ENCODE results near the gene DNAJB13. TPM values are rescaled to one million over a fixed set of nuclear protein-coding genes. Genes with fewer than 3 reads are reported as not detected.

DNAJB13 gene
- total and polyA plus RNA-seq, 2 donors (not counting 1 experiment from before 2014, with no cell fraction given) = 0.15 to 0.27 TPM

DNA sequence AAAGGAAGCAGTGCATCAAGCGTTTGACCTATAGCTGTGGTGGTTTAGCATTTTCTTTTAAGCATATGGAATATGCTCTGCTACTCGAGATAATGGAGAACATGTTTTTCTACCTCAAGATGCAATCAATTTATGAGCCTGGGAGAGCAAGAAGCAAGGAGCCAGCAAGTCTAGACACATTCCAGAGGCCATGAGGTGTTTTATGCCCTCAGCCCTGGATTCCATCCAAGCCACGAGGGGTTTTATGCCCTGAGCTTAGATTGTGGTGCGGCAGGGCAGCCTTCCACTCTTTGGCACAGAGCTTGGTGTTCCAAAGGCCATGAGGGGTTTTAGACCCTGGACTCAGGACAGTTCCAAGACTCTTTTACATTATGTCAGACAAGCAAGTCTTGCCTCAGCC is 11.7 kb upstream of the DNAJB13 start:
- Mint-ChIP-seq H3K27ac (no peak overlapping the region), H3K27me3 (no peaks in the 10 kb centered on the region), H3K9me3 (ENCODE audit: insufficient read depth) (peaks cover 2% of the 10 kb centered on the region), H3K4me1 (no peaks in the 10 kb centered on the region), H3K4me3 (no peak overlapping the region)
- H3K27me3 ChIP-seq (replicated peaks in 1 of 4; ENCODE audit: control extremely low read depth in 1 of 4, control insufficient read depth in 3 of 4, insufficient read depth in 4 of 4, low read length in 3 of 4) = no peaks in the 10 kb centered on the region
- H3K9ac ChIP-seq (ENCODE audit: low read length) = no peak overlapping the region
- H3K4me1 ChIP-seq (ENCODE audit: control insufficient read depth in 2 of 2, insufficient read depth in 2 of 2, low read length in 2 of 2) = no peaks in the 10 kb centered on the region
- no peak for TF ChIP-seq EZH2 (IDR thresholded peaks at IDR 0.05; ENCODE audit: borderline replicate concordance, insufficient read depth, low read depth, low read length, poor library complexity, severe bottlenecking)
- TF ChIP-seq, protein P1, sequence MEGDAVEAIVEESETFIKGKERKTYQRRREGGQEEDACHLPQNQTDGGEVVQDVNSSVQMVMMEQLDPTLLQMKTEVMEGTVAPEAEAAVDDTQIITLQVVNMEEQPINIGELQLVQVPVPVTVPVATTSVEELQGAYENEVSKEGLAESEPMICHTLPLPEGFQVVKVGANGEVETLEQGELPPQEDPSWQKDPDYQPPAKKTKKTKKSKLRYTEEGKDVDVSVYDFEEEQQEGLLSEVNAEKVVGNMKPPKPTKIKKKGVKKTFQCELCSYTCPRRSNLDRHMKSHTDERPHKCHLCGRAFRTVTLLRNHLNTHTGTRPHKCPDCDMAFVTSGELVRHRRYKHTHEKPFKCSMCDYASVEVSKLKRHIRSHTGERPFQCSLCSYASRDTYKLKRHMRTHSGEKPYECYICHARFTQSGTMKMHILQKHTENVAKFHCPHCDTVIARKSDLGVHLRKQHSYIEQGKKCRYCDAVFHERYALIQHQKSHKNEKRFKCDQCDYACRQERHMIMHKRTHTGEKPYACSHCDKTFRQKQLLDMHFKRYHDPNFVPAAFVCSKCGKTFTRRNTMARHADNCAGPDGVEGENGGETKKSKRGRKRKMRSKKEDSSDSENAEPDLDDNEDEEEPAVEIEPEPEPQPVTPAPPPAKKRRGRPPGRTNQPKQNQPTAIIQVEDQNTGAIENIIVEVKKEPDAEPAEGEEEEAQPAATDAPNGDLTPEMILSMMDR (IDR thresholded peaks at IDR 0.05) = no peak
- no peak for DNase-seq
- ChIA-PET POLR2A (no interaction called here), CTCF (no interaction called here)
- peaks cover 0 to 23% (median 0%) of the 10 kb centered on the region in 3 donors for H3K9me3 ChIP-seq (ENCODE audit: control extremely low read depth in 1 of 3, control insufficient read depth in 2 of 3, insufficient read depth in 1 of 3, low read length in 2 of 3)
- ATAC-seq (ENCODE audit: low read depth) = no peak
- WGBS (ENCODE audit: insufficient coverage) = 68% methylated on average over 3 of the region's 4 CpGs
- intact Hi-C loops (cut with micrococcal nuclease) = loop anchor here (10.0 kb wide), 1 partner anchor 314 kb away; no protein-coding TSS in a partner anchor
- H3K4me3 ChIP-seq (ENCODE audit: control extremely low read depth in 1 of 5, extremely low read depth in 1 of 5, insufficient read depth in 1 of 5, low read depth in 2 of 5, low read length in 4 of 5) = no peak overlapping the region
- H3K36me3 ChIP-seq (replicated peaks in 1 of 2; ENCODE audit: control extremely low read depth in 1 of 2, control insufficient read depth in 1 of 2, extremely low read depth in 1 of 2, insufficient read depth in 2 of 2, low read length in 1 of 2) = peaks cover 0 to 4% of the 10 kb centered on the region in 2 experiments
- no peak overlapping the region for H3K4me2 ChIP-seq (replicated peaks; ENCODE audit: low read depth, low read length, poor library complexity, severe bottlenecking)
- no peak overlapping the region for H3K27ac ChIP-seq (ENCODE audit: low read length in 2 of 2)
- no peaks in the 10 kb centered on the region for H4K20me1 ChIP-seq (ENCODE audit: control insufficient read depth, insufficient read depth, low read length, poor library complexity, severe bottlenecking)
- H2AFZ ChIP-seq (ENCODE audit: insufficient read depth, low read depth, low read length, poor library complexity, severe bottlenecking) = no peak overlapping the region
- H3K79me2 ChIP-seq (ENCODE audit: control insufficient read depth, insufficient read depth, low read length) = no peaks in the 10 kb centered on the region

DNA sequence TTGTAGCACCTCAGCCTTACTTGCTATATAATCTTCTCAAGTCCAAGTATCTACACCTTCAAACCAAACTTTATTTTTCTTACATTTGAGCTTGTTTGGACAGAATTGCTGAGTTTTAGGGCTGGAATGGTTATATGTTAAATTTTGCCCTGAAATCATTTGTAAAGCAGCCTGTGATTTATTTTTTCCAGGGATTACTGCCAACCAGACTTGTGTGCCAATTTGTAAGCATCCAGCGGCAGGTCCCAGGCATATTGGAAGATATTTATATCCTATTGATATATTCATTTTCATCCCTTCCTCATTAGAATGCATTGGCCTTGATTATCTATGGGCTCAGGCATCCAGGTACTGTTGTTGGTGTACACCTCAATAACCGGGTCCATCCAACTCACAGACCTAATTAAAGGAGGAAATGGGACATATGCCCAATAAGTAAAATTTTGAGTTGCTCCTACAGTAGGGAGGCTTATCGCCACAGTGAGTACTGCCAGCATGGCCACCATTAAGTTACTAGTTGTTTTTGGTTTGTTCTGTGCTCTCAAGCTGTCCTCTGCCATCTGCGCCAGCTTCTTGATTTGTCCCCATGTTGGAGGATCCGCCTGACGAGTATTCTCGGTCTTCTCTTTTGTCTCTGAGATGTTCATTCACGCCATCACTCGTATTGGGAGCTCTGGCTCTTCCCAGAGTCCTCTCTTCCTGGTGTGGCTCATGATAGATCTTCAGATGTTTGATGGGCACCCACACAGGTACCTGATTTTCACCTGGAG is 9.8 kb upstream of the DNAJB13 start:
- WGBS (ENCODE audit: insufficient coverage) = 94% methylated on average over 7 of the region's 9 CpGs
- no peaks in the 10 kb centered on the region for H3K4me1 ChIP-seq (ENCODE audit: control insufficient read depth in 2 of 2, insufficient read depth in 2 of 2, low read length in 2 of 2)
- H3K36me3 ChIP-seq (replicated peaks in 1 of 2; ENCODE audit: control extremely low read depth in 1 of 2, control insufficient read depth in 1 of 2, extremely low read depth in 1 of 2, insufficient read depth in 2 of 2, low read length in 1 of 2) = no peaks in the 10 kb centered on the region
- ATAC-seq (ENCODE audit: low read depth) (no peak), DNase-seq (no peak)
- H3K4me2 ChIP-seq (replicated peaks; ENCODE audit: low read depth, low read length, poor library complexity, severe bottlenecking) = no peak overlapping the region
- Mint-ChIP-seq H3K4me1 (no peaks in the 10 kb centered on the region), H3K4me3 (no peak overlapping the region), H3K27ac (no peak overlapping the region), H3K27me3 (no peaks in the 10 kb centered on the region), H3K9me3 (ENCODE audit: insufficient read depth) (peaks cover 2% of the 10 kb centered on the region)
- no peak overlapping the region for H3K9ac ChIP-seq (ENCODE audit: low read length)
- TF ChIP-seq EZH2 (IDR thresholded peaks at IDR 0.05; ENCODE audit: borderline replicate concordance, insufficient read depth, low read depth, low read length, poor library complexity, severe bottlenecking) = no peak
- TF ChIP-seq, protein P1 (IDR thresholded peaks at IDR 0.05) = no peak
- intact Hi-C loops (cut with micrococcal nuclease) = no loop called here
- H3K79me2 ChIP-seq (ENCODE audit: control insufficient read depth, insufficient read depth, low read length) = no peaks in the 10 kb centered on the region
- CTCF ChIA-PET = no interaction called here
- H4K20me1 ChIP-seq (ENCODE audit: control insufficient read depth, insufficient read depth, low read length, poor library complexity, severe bottlenecking) = no peaks in the 10 kb centered on the region
- no peak overlapping the region for H3K4me3 ChIP-seq (ENCODE audit: control extremely low read depth in 1 of 5, extremely low read depth in 1 of 5, insufficient read depth in 1 of 5, low read depth in 2 of 5, low read length in 4 of 5)
- no peaks in the 10 kb centered on the region for H3K27me3 ChIP-seq (replicated peaks in 1 of 4; ENCODE audit: control extremely low read depth in 1 of 4, control insufficient read depth in 3 of 4, insufficient read depth in 4 of 4, low read length in 3 of 4)
- no peak overlapping the region for H3K27ac ChIP-seq (ENCODE audit: low read length in 2 of 2)
- H3K9me3 ChIP-seq (ENCODE audit: control extremely low read depth in 1 of 3, control insufficient read depth in 2 of 3, insufficient read depth in 1 of 3, low read length in 2 of 3) = peaks cover 0 to 23% (median 0%) of the 10 kb centered on the region in 3 donors
- POLR2A ChIA-PET = no interaction called here
- no peak overlapping the region for H2AFZ ChIP-seq (ENCODE audit: insufficient read depth, low read depth, low read length, poor library complexity, severe bottlenecking)
